Chondrocyte (in vitro differentiated cells): Measurements from ENCODE around the gene DCLRE1B. TPM values are rescaled to one million over a fixed set of nuclear protein-coding genes. Genes with fewer than 3 reads are reported as not detected.

Source experiments
- DNase-seq: peaks from one replicate; pipeline ENCODE4 v3.0.0; 2021; ENCODE audit warnings: mixed read lengths, low spot score
- H3K27ac Mint-ChIP-seq: one replicate; pipeline ENCODE4 v1.8.0; 2021; ENCODE audit warnings: mild to moderate bottlenecking, moderate library complexity, mixed read lengths; ENCODE audit not compliant: unreplicated experiment
- H3K27me3 Mint-ChIP-seq: 2 replicates; pipeline ENCODE4 v1.8.0; 2021; ENCODE audit warnings: low read depth, mixed read lengths
- H3K36me3 Mint-ChIP-seq: 2 replicates; pipeline ENCODE4 v1.8.0; 2021; ENCODE audit warnings: low read depth, mixed read lengths
- H3K4me1 Mint-ChIP-seq: 2 replicates; pipeline ENCODE4 v1.8.0; 2021; ENCODE audit warnings: low read depth, mild to moderate bottlenecking, mixed read lengths
- H3K4me3 Mint-ChIP-seq: one replicate; pipeline ENCODE4 v1.8.0; 2021; ENCODE audit warnings: mild to moderate bottlenecking, moderate library complexity, mixed read lengths; ENCODE audit not compliant: unreplicated experiment
- H3K9me3 Mint-ChIP-seq: 2 replicates; pipeline ENCODE4 v1.8.0; 2021; ENCODE audit warnings: low read depth, mixed read lengths
- CTCF ChIP-seq: fragments of 200-600 bp; sonication (generic); IDR thresholded peaks from 2 replicates; pipeline ENCODE4 v1.5.0; 2021; ENCODE audit warnings: antibody characterized with exemption, mild to moderate bottlenecking, moderate library complexity
- total RNA-seq: library from RNA; stranded (reverse); gene quantifications from 3 replicates; pipeline ENCODE4 v1.2.1, GENCODE V29; 2021

Gene DCLRE1B
- total RNA-seq, 1 donor from 2014 or later = 8.3 TPM

GRCh38 chr1:113890816-113891215 lies 14.3 kb upstream of the DCLRE1B start:
- Mint-ChIP-seq H3K4me1 (peaks cover 7% of the 10 kb centered on the region), H3K27ac (no peak overlapping the region), H3K9me3 (no peaks in the 10 kb centered on the region), H3K27me3 (no peaks in the 10 kb centered on the region), H3K36me3 (peaks cover 7% of the 10 kb centered on the region), H3K4me3 (no peak overlapping the region)
- no peak for DNase-seq
- TF ChIP-seq CTCF = no peak

- DNase-seq = no peak
- peaks cover 5% of the 10 kb centered on the region for H3K4me1 Mint-ChIP-seq
- H3K36me3 Mint-ChIP-seq = peaks cover 16% of the 10 kb centered on the region
- no peak for TF ChIP-seq CTCF
- H3K27ac Mint-ChIP-seq = no peak overlapping the region
- H3K27me3 Mint-ChIP-seq = no peaks in the 10 kb centered on the region
- no peaks in the 10 kb centered on the region for H3K9me3 Mint-ChIP-seq
- H3K4me3 Mint-ChIP-seq = no peak overlapping the region
These were observed 13.4 kb upstream of the DCLRE1B start for GRCh38 chr1:113891631-113892220.

GRCh38 chr1:113893267-113893666 lies 11.9 kb upstream of the DCLRE1B start:
- Mint-ChIP-seq H3K4me3 (no peak overlapping the region), H3K27me3 (no peaks in the 10 kb centered on the region), H3K27ac (no peak overlapping the region), H3K4me1 (peaks cover 5% of the 10 kb centered on the region), H3K36me3 (peaks cover 22% of the 10 kb centered on the region), H3K9me3 (no peaks in the 10 kb centered on the region)
- no peak for TF ChIP-seq CTCF
- DNase-seq = no peak

- H3K4me1 Mint-ChIP-seq = peaks cover 21% of the 10 kb centered on the region
These were observed 10.0 kb upstream of the DCLRE1B start for GRCh38 chr1:113895098-113895497.

GRCh38 chr1:113895961-113896360 lies 9.2 kb upstream of the DCLRE1B start:
- no peak for TF ChIP-seq CTCF
- Mint-ChIP-seq H3K36me3 (peaks cover 32% of the 10 kb centered on the region), H3K4me3 (no peak overlapping the region), H3K27ac (no peak overlapping the region), H3K27me3 (no peaks in the 10 kb centered on the region), H3K9me3 (no peaks in the 10 kb centered on the region), H3K4me1 (peaks cover 22% of the 10 kb centered on the region)
- no peak for DNase-seq

More at GRCh38 chr1:113895098-113895497, 10.0 kb upstream of the DCLRE1B start:
- H3K27me3 Mint-ChIP-seq = no peaks in the 10 kb centered on the region
- no peak for TF ChIP-seq CTCF
- no peaks in the 10 kb centered on the region for H3K9me3 Mint-ChIP-seq
- no peak overlapping the region for H3K27ac Mint-ChIP-seq
- no peak overlapping the region for H3K4me3 Mint-ChIP-seq
- no peak for DNase-seq
- H3K36me3 Mint-ChIP-seq = peaks cover 32% of the 10 kb centered on the region
